Ishikawa (cell line): ENCODE measurements around the gene ATRN.

Experiments used
- CEBPB ChIP-seq: IDR thresholded peaks from 2 replicates; pipeline ENCODE4 v1.6.1; 2012
- CREB1 ChIP-seq: IDR thresholded peaks from 2 replicates; pipeline ENCODE4 v1.6.1; 2012; ENCODE audit warnings: low read depth
- EGR1 ChIP-seq: IDR thresholded peaks from 2 replicates; pipeline ENCODE4 v1.6.1; 2012
- EP300 ChIP-seq: IDR thresholded peaks from 2 replicates; pipeline ENCODE4 v1.6.1; 2012; ENCODE audit warnings: borderline replicate concordance
- FOXM1 ChIP-seq: IDR thresholded peaks from 2 replicates; pipeline ENCODE4 v1.6.1; 2012; ENCODE audit warnings: low read depth, borderline replicate concordance
- NFIC ChIP-seq: IDR thresholded peaks from 2 replicates; pipeline ENCODE4 v1.6.1; 2012
- REST ChIP-seq: IDR thresholded peaks from 2 replicates; pipeline ENCODE4 v1.6.1; 2012; ENCODE audit warnings: low read depth, mild to moderate bottlenecking
- TAF1 ChIP-seq: IDR thresholded peaks from 2 replicates; pipeline ENCODE4 v1.6.1; 2012; ENCODE audit warnings: low read depth, mild to moderate bottlenecking
- TCF12 ChIP-seq: IDR thresholded peaks from 2 replicates; pipeline ENCODE4 v1.6.1; 2012; ENCODE audit warnings: low read depth
- TEAD4 ChIP-seq: IDR thresholded peaks from 2 replicates; pipeline ENCODE4 v1.6.1; 2012
- YY1 ChIP-seq: IDR thresholded peaks from 2 replicates; pipeline ENCODE4 v1.6.1; 2012; ENCODE audit warnings: low read depth
- ZBTB7A ChIP-seq: IDR thresholded peaks from 2 replicates; pipeline ENCODE4 v1.6.1; 2012; ENCODE audit warnings: low read depth
- TF ChIP-seq, protein P1 (sequence below): IDR thresholded peaks from 2 replicates; pipeline ENCODE4 v1.6.1; 2012
- TF ChIP-seq, protein P2 (sequence below): IDR thresholded peaks from 2 replicates; pipeline ENCODE4 v1.6.1; 2012

The ATRN gene

GRCh38 chr20:3633913-3634478 is 163.2 kb downstream of the ATRN start:
- TF ChIP-seq TCF12 (no peak), ZBTB7A (no peak), CEBPB (no peak), TEAD4 (no peak), NFIC (no peak)

DNA sequence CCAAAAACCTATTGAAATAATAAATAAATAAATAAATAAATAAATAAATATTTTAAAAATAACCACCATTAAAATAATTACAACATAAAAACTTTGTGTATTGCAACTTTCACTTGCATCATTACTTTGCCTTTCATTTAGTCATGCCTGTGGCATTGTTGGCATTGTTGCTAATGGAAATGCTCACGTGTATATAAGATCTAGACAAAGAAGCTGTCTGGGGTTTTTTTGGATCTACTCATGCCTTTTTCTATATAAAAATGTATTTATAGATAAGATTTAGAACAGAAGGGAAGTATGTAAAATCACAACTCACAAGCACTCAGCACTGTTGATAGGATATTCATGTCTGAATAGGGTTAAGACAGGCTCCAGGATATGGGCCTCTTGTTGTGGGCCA is 164.5 kb downstream of the ATRN start:
- TF ChIP-seq TCF12 (no peak), YY1 (no peak), TEAD4 (no peak), REST (no peak), EP300 (no peak), FOXM1 (no peak), EGR1 (no peak), TAF1 (no peak), NFIC (no peak), CREB1 (no peak), CEBPB (no peak)
- TF ChIP-seq, protein P1, sequence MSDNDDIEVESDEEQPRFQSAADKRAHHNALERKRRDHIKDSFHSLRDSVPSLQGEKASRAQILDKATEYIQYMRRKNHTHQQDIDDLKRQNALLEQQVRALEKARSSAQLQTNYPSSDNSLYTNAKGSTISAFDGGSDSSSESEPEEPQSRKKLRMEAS, result no peak

- TF ChIP-seq, protein P2, sequence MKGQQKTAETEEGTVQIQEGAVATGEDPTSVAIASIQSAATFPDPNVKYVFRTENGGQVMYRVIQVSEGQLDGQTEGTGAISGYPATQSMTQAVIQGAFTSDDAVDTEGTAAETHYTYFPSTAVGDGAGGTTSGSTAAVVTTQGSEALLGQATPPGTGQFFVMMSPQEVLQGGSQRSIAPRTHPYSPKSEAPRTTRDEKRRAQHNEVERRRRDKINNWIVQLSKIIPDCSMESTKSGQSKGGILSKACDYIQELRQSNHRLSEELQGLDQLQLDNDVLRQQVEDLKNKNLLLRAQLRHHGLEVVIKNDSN, result no peak
- TF ChIP-seq REST (no peak), NFIC (no peak), TAF1 (no peak)
Observed at GRCh38 chr20:3640259-3640658, 169.4 kb downstream of the ATRN start.

DNA sequence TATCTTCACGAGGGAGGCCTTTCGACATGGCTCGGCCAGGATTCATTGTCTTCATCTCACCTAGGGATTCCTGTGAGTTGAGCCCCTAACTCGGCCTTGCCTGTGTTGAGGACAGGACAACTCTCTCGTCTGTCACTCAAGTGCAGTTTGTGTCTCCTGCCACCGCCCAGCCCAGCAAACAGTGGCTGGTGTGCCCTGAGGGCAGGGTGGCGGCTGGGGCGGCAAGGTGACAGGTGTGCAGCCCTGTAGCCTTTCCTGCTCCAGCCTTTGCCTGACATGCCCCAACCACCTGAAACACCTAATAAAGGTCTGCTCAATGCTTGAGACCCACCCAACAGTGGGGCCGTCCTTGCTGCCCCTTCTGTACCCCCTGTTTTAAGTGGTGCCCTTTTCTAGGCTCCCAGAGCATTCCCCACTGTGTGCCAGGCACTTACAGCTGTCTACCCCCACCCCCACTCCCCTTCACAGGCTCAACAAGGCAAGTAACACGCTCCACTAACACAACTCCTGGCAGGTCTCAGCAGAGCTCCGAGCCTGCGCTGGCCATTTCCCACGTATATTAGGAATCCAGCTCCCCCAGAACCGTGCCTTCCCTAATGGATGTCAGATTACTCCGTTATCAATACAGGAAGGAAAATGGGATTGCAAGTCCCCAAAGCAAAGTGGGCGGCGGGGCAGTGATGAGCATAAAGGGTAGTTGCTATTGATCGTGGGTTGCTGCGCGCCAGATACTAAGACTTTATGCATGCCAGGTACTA is 174.7 kb downstream of the ATRN start:
- no peak for TF ChIP-seq YY1
- TF ChIP-seq EP300, result no peak
- TF ChIP-seq TAF1, result no peak
- TF ChIP-seq CREB1, result no peak

- TF ChIP-seq TAF1, result no peak
- TF ChIP-seq ZBTB7A, result no peak
Observed at GRCh38 chr20:3646067-3646440, 175.2 kb downstream of the ATRN start.

DNA sequence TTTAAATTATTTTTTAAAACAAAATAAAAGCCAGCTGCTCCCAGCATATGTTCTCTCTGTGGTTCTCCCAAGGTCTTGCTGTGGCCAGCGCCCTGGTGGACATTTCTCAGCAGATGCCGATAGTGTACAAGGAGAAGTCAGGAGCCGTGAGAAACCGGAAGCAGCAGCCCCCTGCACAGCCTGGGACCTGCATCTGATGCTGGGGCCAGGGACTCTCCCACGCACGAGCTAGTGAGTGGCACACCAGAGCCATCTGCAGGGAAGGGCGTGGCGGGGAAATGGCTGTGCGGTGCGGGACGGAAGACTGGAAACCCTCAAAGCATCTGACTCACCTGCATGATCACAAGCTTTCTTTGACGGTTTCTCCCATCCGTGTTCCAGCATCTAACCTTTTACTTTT is 175.8 kb downstream of the ATRN start:
- TF ChIP-seq REST (no peak), YY1 (no peak), TCF12 (no peak), TAF1 (no peak), EP300 (no peak), TEAD4 (no peak), EGR1 (no peak), ZBTB7A (no peak), CEBPB (no peak)
